HepG2 (cell line): Measurements from ENCODE around the gene TARBP2. TPM values are rescaled to one million over a fixed set of nuclear protein-coding genes. Genes with fewer than 3 reads are reported as not detected.

Experiments
- BRCA1 ChIP-seq: sonication (generic); formaldehyde crosslinking; IDR thresholded peaks from 2 replicates; pipeline ENCODE4 v1.4.0; 2020; ENCODE audit warnings: missing genetic modification reagents
- CBX1 ChIP-seq: IDR thresholded peaks from one replicate; pipeline ENCODE4 v1.6.1; 2016; ENCODE audit warnings: antibody characterized with exemption, low read depth
- CERS6 ChIP-seq: sonication (generic); formaldehyde crosslinking; IDR thresholded peaks from 2 replicates; pipeline ENCODE4 v1.5.0; 2020; ENCODE audit warnings: missing genetic modification reagents
- CSRNP2 ChIP-seq: sonication (generic); formaldehyde crosslinking; conservative IDR thresholded peaks from 2 replicates; pipeline ENCODE4 v1.8.0; 2022; ENCODE audit warnings: low read depth, missing genetic modification reagents
- ETS1 ChIP-seq: sonication (generic); formaldehyde crosslinking; IDR thresholded peaks from 2 replicates; pipeline ENCODE4 v1.4.0; 2020; ENCODE audit warnings: missing genetic modification reagents
- GTF3A ChIP-seq: sonication (generic); formaldehyde crosslinking; conservative IDR thresholded peaks from 2 replicates; pipeline ENCODE4 v1.4.0; 2020; ENCODE audit warnings: mild to moderate bottlenecking, missing genetic modification reagents
- IKZF5 ChIP-seq: IDR thresholded peaks from 2 replicates; pipeline ENCODE4 v1.6.1; 2018; ENCODE audit warnings: missing genetic modification reagents, mild to moderate bottlenecking, missing compliant biosample characterization
- JUNB ChIP-seq: sonication (generic); formaldehyde crosslinking; IDR thresholded peaks from 2 replicates; pipeline ENCODE4 v1.8.0; 2022; ENCODE audit warnings: missing genetic modification reagents, mild to moderate bottlenecking, borderline replicate concordance
- KLF15 ChIP-seq: sonication (generic); formaldehyde crosslinking; IDR thresholded peaks from 2 replicates; pipeline ENCODE4 v1.8.1; 2023; ENCODE audit warnings: borderline replicate concordance, mild to moderate bottlenecking, inconsistent platforms, missing genetic modification reagents, mixed read lengths
- MAFF ChIP-seq: IDR thresholded peaks from 2 replicates; pipeline ENCODE4 v1.6.1; 2011; ENCODE audit warnings: low read depth, low read length, improper control_type of control experiment
- MLX ChIP-seq: IDR thresholded peaks from 2 replicates; pipeline ENCODE4 v1.6.1; 2016
- MTF2 ChIP-seq: sonication (generic); formaldehyde crosslinking; IDR thresholded peaks from 2 replicates; pipeline ENCODE4 v1.5.0; 2020; ENCODE audit warnings: missing genetic modification reagents, borderline replicate concordance
- PBX2 ChIP-seq: IDR thresholded peaks from 2 replicates; pipeline ENCODE4 v1.6.1; 2016; ENCODE audit warnings: control low read depth
- SIN3A ChIP-seq: IDR thresholded peaks from 2 replicates; pipeline ENCODE4 v1.6.1; 2011; ENCODE audit warnings: low read depth, mild to moderate bottlenecking, control low read depth, low read length, borderline replicate concordance
- THAP11 ChIP-seq: IDR thresholded peaks from 2 replicates; pipeline ENCODE4 v1.6.1; 2016; ENCODE audit warnings: missing biosample characterization, missing genetic modification reagents
- THYN1 ChIP-seq: sonication (generic); formaldehyde crosslinking; IDR thresholded peaks from 2 replicates; pipeline ENCODE4 v1.8.1; 2023; ENCODE audit warnings: low read depth, mild to moderate bottlenecking, moderate library complexity, missing genetic modification reagents, borderline replicate concordance
- ZNF530 ChIP-seq: sonication (generic); formaldehyde crosslinking; IDR thresholded peaks from 2 replicates; pipeline ENCODE4 v1.5.0; 2020; ENCODE audit warnings: low read depth, mild to moderate bottlenecking, missing genetic modification reagents
- ZNF644 ChIP-seq: IDR thresholded peaks from 2 replicates; pipeline ENCODE4 v1.6.1; 2016; ENCODE audit warnings: low read depth
- ZNF652 ChIP-seq: IDR thresholded peaks from 2 replicates; pipeline ENCODE4 v1.6.1; 2016; ENCODE audit warnings: low read depth, borderline replicate concordance
- ZNF747 ChIP-seq: sonication (generic); formaldehyde crosslinking; IDR thresholded peaks from 2 replicates; pipeline ENCODE4 v1.8.1; 2023; ENCODE audit warnings: missing genetic modification reagents, mild to moderate bottlenecking, borderline replicate concordance
- ZNF775 ChIP-seq: sonication (generic); formaldehyde crosslinking; IDR thresholded peaks from 2 replicates; pipeline ENCODE4 v1.4.0; 2020; ENCODE audit warnings: missing genetic modification reagents, mild to moderate bottlenecking, moderate library complexity, borderline replicate concordance
- polyA plus RNA-seq, 8 experiments: library from polyadenylated mRNA; depleted of rRNA in 3 of 8; stranded (reverse) in 7 of 8; unstranded in 1 of 8; fragments of >200 nt; fragmentation: Illumina TruSeq in 4 of 8; extraction: Trizol in 4 of 8; gene quantifications; 2 replicates each; pipeline versions ENCODE4 v1.2.1 to v1.2.3, GENCODE V29; 2011 to 2016; ENCODE audit warnings: low read depth in 4 of 8, missing spikeins in 1 of 8, mixed read lengths in 1 of 8; ENCODE audit not compliant: insufficient read depth in 1 of 8
- total RNA-seq, 5 experiments: library from RNA; depleted of rRNA; stranded (reverse); fragments of >200 nt; fragmentation: Illumina TruSeq; extraction: Trizol; gene quantifications; 2 replicates each; pipeline ENCODE4 v1.2.3, GENCODE V29; 2016; ENCODE audit warnings: low read depth in 1 of 5
- TF ChIP-seq, protein P1 (sequence below): sonication (generic); formaldehyde crosslinking; IDR thresholded peaks from 2 replicates; pipeline ENCODE4 v1.8.0; 2023; ENCODE audit warnings: mild to moderate bottlenecking, missing genetic modification reagents

Gene TARBP2
- total and polyA plus RNA-seq, 2 of the 13 experiments (the other 11 are each of a cell fraction or from before 2014, with no cell fraction given): 47.0 to 55.5 TPM

- TF ChIP-seq, protein P1, sequence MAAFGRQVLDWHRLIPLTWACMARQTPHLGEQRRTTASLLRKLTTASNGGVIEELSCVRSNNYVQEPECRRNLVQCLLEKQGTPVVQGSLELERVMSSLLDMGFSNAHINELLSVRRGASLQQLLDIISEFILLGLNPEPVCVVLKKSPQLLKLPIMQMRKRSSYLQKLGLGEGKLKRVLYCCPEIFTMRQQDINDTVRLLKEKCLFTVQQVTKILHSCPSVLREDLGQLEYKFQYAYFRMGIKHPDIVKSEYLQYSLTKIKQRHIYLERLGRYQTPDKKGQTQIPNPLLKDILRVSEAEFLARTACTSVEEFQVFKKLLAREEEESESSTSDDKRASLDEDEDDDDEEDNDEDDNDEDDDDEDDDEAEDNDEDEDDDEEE: no peak
- TF ChIP-seq ZNF530 (CRISPR knock-in tag) (no peak), ZNF775 (CRISPR knock-in tag) (no peak), MAFF (no peak), CSRNP2 (no peak), PBX2 (no peak), ZNF652 (no peak), BRCA1 (no peak), CERS6 (CRISPR knock-in tag) (no peak), JUNB (CRISPR knock-in tag) (no peak), ETS1 (CRISPR knock-in tag) (no peak), KLF15 (no peak), MLX (no peak), SIN3A (no peak), ZNF747 (no peak), ZNF644 (CRISPR knock-in tag) (no peak), IKZF5 (CRISPR knock-in tag) (peak; percentile 58; the same call in 1 of the 2 replicates), THYN1 (CRISPR knock-in tag) (no peak), GTF3A (no peak), THAP11 (peak; percentile 53; the same call in 1 of the 2 replicates), MTF2 (CRISPR knock-in tag) (no peak), CBX1 (no peak)
Observed at GRCh38 chr12:53508534-53509170, 7.6 kb downstream of the TARBP2 start (continued).
